ENCODE results near the gene FLT1.

Gene FLT1

DNA sequence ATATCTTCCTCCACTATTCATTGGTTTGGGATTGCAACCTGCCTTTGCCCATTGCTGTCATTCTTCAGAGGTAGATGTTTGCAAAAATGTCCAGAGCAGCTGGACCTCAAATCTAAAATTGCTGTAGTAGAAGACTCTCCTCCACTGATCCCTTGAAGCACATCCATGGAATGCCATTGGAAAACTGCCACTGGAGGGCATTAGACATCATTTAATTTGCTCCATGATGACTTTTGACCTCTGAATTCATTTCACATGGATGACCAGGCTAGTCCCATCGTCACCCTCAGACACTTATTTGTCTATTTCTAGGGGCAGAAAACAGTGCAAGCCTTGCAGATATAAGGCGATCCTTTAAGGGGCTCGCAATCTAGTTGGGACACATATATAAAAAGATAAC lies 33.9 kb upstream of the FLT1 start:
- DNase-seq (ENCODE audit: low spot score) (peak; percentile 21), FAIRE-seq (no peak)

DNA sequence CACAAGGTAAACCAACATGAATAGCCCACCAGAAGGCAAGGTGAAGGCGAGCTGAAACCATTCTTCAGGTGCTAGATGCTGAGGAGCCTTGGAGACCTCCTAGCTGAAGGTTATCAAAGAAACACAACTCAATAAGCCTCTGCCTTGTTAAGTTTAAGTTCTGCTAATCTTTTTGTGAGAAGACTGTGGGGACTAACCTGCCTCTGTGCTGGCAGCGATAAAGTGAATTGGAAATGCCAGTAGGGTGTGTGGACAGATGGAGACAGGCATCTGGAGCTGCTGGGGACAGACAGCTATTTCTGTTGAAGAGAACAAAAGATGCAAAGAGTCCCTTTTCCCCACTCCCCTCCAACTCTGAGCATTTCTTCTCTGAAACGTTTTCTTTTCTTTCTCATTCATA lies 33.5 kb upstream of the FLT1 start:
- no peak for FAIRE-seq
- no peak for DNase-seq (ENCODE audit: low spot score)

DNA sequence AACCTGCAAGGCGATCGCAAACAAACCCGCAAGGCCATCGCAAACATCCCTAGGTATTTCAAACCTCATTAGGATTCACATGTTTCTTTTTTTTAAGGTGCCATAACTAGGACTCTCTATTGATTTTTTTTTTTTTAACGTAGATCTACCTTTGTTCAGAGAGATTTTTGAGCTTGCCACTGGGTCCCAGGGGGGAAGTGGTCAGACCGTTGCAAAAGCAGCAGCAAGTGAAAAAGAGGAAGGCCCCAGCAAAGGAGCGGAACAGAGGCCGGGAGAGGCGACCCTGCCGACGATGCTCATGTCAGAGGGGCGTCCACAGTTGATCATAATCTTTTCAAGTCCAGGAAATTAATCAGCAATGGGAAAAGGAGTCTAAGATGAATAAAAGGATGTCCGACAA lies 32.7 kb upstream of the FLT1 start:
- no peak for FAIRE-seq
- no peak for DNase-seq (ENCODE audit: low spot score)

DNA sequence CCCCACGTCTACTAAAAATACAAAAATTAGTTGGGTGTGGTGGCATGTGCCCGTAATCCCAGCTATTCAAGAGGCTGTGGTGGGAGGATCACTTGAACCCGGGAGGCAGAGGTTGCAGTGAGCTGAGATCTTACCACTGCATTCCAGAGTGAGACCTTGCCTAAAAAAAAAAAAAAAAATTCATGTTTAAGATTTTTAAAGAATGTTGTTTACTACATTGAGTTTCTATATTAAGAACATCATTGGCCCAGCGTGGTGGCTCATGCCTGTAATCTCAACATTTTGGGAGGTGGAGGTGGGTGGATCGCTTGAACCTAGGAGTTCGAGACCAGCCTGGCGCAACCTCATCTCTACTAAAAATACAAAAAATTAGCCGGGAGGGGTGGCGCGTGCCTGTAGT lies 31.9 kb upstream of the FLT1 start:
- DNase-seq (ENCODE audit: low spot score) (no peak), FAIRE-seq (no peak)

DNA sequence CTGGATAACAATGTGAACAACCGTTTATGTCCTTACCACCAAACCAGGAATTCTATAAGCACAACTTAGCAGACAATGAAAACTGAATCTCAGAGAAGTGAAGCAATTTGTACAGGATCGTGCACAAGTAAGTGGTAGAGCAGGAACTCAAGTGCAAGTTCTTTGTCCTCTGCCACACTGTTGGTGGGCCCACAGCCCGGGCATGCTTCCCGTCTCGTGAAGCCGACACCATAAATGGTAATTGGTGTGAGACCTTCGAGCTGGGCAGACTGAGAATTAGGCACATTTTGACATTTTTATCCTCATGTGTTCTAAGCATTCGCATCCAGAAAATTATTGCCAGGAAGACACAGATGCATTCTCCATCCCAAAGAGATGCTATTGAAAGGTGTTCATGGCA lies 27.9 kb upstream of the FLT1 start:
- no peak for FAIRE-seq
- DNase-seq (ENCODE audit: low spot score), result no peak

DNA sequence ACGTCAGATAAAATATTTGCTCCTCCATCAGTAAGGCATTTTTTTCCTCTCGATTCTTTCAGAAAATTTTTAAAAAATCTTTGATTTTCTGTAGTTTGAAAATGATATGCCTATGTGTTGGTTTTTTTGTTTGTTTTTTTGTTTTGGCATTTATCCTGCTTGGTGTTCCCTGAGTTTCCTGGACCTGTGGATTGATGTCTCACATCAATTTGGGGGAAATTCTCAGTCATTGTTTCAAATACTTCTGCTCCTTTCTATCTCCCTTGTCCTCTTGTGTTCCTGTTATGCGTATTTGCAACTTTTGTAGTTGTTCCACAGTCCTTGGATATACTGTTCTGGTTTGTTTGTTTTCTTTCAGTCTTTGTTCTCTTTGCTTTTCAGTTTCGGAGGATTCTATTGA lies 18.8 kb upstream of the FLT1 start:
- DNase-seq (ENCODE audit: low spot score) (no peak), FAIRE-seq (no peak)

DNA sequence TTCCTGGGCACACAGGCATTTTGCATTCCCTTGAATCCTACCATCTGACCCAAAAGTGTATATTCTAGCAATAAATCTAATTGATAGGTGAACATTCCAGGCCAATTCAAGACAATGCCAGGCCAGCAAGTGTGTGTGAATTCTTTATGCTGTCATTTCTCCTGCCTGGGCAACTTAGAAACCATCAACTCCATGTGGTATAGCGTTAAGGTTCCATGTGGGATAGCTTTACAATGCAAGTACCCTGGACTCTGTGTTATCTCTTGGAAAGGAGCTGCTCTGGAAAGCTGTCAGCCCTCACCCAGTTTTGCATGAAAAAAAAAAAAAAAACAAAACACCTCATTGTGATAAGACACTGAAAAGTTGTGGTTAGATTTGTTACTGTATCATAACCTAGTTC lies 15.6 kb upstream of the FLT1 start:
- DNase-seq (ENCODE audit: low spot score), result no peak
- FAIRE-seq, result no peak

DNA sequence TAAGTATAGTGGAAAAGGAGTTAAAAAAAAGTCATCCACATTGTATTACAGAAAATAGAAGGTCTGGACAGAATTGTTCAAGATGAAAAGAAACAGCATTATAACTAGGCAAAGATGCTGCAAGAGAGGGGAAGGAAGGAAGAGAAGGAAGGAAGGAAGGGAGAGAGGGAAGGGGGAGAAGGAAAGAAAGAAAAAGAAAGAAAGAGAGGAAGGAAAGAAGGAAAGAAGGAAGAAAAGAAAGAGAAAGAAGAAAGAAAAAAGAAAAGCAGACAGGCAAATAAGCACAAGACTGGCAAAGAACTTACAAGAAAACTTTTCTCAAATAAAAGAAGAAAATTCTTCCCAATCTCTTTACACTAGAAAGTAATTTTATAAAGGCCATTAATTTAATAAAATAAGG lies 15.1 kb upstream of the FLT1 start:
- no peak for FAIRE-seq
- no peak for DNase-seq (ENCODE audit: low spot score)

DNA sequence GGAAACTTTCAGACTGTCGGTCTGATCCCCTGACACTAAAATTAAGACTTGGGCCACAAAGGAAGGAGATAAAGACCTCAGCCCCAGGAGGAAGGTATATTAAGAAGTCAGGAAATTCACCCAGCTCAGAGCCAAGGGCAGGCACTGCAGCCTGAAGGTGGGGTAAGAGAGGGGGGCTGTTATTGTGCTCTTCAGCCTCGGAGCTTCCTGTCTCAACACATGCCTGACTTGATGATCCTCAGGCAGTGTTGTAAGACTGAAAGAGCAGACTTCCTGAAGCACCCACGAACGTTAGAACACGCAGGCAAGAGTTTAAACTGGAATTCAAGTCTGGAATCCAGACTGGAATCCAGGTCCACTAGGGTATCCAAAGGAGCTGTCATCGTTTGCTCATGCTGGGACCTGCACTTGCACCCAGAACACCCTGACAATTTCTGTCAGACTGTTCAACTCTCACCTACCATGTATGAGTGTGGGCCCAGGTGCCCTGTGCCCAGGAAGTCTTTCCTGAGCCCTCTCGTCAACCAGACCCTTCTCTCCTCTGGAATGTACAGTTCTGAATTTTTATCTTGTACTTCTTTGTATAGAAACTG lies 10.7 kb upstream of the FLT1 start:
- DNase-seq (ENCODE audit: low spot score) (no peak), FAIRE-seq (no peak)

DNA sequence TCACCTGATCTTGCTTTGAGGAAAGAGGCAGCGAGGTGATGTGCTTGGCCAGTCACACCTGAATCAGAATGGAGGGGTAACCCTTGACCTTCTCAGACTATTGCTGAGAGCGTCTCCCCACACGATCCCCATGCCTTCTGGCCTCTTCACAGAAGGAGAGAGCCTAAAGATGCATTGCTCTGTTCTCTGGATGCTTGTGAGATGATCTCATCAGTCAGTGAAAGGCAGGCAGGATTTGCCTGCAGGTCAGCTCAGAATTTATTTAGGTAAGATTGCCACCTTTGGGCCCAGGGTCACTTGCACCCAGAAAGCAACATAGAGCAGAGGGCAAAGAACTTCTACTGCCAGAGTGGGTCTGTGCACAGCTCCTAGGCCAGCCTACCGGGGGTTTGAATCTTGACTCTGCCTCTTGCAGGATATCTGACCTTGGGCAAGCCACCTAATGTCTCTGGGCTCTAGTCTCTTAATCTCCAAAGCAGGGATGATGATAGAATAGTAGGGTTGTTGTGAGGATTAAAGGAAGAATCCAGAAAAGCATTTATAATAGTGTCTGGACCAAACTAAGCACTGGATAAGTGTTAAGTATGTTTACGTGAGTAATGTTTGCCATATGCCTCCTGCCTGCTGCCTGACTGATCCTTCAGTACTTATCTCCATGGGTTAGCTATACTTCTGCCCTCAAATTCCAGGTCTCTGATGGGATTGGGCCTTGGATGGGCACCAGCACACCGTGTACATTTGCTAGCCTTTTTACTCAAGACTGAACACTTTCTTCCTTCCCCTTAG lies 8.4 kb upstream of the FLT1 start:
- no peak for DNase-seq (ENCODE audit: low spot score)
- FAIRE-seq, result no peak

DNA sequence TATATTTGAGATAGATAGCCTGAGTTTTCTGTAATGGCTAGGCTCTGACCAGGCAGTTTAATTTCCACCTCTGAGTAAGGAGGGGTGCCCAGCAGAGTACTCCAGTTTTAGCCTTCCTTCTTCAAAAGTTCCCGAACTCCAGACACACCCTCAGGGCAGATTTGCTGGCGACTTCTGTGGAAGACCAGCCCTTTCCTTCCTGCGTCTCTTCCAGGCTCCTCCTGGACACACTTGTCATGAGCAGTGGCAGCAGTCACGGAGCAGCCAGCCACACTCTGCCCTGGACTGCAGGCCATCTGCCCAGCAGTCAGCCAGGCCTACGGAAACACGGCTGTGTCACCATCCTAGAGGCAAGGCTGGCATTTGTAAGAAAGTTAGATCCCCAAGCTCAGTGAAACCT lies 6.6 kb upstream of the FLT1 start:
- no peak for FAIRE-seq
- no peak for DNase-seq (ENCODE audit: low spot score)

DNA sequence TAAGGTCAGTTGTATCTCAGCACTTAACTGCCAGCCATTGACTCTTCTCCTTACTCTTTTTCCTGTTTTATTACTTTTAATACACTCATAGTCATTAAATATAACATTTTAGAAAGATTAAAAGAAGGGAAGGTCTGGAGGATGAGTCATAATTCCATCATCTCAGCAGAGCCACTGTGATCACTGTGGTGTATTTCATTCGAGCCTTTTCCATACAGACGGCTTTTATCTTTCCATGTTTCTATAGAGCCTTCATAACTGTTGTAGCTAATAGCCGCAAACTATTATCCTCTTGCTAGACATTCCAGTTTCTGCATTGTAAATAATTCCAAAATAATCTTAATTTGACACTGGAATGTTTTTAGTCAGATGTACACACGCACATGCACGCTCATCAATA lies 4.7 kb upstream of the FLT1 start:
- FAIRE-seq (no peak), DNase-seq (ENCODE audit: low spot score) (peak; percentile 19)

DNA sequence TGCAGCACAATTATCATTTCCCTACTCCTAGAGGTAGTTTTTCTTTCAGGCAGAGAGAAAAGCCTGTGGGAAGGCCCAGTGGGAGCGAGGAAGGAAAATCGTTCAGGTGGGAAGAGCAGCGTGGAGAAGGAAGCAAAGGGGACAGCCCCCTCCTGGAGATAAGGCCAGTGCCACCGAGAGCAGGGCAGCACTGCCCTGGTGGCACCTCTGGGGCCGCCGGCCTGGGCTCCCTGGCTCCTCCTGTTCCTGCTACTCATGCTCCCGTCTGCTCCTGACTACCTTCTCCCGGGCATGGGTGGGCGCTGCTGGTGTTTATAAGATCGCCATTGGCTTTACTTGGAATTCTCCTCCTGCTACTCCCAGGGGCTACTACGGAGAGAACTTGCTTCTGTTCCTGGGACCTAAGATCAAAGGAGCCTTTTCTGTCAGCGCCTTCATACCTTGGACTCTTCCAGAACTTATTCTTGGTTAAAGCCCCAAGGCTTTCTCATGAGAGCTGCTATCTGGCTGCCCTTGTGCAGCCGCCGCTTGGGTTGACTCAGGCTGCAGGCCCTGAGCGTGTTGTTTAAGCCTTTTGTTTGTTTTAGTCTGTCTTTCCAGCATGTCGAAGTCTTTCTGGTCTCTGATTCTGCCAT lies 3.7 kb upstream of the FLT1 start:
- DNase-seq (ENCODE audit: low spot score), result no peak

DNA sequence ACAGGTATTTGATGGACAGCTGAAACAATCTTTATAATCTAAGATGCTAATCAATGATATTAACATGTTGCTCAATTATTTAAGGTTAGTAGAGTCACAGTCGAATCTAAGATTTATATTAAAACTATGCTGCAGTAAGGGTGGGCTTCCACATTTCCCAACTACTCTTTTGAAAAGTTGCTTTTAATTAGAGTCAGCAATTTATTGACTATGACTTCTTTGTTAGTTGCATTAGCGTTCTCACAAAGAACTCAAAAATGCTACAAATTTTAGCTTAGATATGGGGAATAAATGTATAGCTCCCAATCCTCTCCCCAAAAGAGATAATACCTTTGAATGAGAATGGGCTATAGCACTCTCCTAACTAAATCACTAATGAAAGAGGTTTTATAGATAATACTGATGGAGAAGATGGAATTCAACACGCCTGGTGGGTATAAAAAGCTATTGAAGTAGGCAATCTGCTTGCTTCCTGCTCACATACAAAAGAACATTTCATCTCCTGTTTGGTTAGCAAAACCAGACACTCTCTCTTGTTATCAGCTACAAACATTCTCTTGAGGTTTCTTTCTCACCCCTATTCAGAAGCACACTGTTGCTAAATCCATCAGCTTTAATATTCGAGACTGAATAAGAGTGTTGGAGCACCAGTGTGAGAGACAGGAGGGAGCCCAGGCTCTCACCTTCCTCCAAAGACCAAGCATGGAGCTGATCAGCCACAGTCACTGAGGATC lies 2.4 kb upstream of the FLT1 start:
- no peak for DNase-seq (ENCODE audit: low spot score)
- FAIRE-seq, result no peak

More for the DNA sequence above, 3.7 kb upstream of the FLT1 start:
- FAIRE-seq, result no peak

DNA sequence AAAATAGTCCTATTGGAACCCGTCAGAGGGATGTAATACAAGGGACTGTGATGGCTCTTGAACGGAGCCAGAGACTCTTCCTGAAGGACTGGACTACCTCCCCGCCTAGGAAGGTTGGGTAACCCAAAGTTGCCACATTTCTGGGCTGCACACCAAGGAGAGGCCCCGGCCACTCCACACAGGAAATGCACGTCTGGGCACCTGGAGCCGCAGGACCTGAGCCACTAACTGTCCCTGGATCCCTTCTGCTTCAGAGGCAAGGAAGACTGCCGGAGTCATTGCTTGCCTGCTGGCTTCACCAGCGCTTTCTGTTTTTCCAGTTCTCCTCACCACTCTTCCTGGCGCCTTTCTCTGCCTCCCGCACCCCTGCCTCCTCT lies 1.2 kb upstream of the FLT1 start:
- DNase-seq (ENCODE audit: low spot score) (no peak), FAIRE-seq (no peak)

DNA sequence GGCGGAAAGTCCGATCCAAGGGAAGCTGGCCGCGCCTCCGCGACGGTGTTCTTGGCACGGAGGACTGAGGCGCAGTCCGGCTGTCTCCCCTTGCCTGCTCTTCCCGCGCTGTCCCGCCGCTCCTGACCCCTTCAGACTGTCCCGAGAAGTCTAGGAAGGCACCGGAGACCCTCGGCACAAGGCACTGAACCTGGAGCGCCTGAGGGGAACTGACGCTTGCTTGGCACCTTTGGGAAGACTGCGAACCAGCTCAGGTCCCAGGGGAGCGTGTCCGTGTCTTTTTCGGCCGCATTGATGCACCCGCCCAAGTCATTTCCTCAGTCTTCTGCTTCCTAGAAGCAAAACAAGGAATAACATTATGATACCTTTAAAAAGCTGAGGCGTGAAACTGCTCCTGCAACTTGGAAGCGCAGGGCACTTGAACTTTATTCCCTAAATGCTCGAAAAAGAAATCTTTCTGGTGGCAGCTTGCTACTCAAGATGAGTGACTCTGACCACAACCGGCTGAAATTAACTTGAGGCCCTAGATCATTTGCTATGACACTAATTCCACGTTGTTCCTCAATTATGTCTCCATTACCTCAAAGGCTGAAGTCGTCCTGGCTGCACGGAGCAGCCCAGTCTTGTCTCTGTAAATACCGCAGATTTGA lies 735 bp upstream of the FLT1 start:
- FAIRE-seq, result no peak

DNA sequence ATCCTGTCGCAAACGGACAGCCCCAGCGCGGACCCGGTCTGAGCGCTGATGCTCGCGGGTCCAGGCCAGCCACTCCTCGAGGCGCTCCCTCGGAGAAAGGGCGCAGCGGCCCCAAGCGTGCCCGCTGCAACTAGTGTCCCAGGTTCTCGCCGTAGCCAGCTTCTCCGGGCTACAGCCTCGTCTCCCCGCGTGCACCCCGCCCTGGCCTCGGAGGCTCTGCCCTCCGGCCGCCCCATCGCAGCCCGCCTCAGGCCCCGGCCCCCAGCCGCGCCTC lies 487 bp downstream of the FLT1 start:
- no peak for FAIRE-seq

More for the DNA sequence above, 735 bp upstream of the FLT1 start:
- DNase-seq (ENCODE audit: low spot score), result no peak

DNA sequence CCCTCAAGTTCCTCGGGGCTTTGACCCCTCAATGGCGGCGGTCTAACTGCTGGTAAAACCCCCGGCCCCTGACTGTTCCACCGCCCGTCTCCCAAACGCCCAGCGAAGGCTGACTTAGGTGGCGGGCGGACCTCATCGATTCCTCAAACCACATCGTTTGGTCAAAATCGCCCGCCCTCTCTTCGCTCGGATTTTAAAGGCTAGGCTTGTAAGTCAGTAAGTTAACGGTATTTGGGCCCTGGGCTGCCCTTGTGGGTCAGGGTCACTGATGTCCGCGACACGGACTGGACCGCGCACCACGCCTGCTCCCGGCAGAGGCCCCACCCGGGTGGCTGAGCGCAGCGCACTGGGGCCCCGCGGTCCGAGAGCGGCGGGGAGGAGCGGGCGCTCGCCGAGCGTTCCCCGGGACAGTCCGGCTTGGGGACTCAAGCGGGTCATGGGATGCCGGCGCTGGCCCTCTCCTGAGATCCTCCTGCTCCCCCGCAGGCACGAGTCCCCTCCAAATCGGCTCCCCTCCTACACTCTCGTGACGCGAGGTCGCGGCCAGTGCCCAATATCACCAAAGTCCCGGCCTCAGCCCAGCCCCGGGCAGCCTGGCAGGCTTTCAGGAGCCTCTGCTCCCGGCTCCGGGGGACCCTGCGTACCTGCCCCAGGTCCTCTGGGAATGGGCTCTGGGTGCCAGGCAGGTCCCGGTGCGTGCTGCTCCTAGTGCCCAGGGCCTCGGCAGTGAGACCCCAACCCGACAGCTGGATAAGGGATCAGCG lies 1.0 kb downstream of the FLT1 start:
- no peak for FAIRE-seq
- DNase-seq (ENCODE audit: low spot score), result no peak

More for the DNA sequence above, 487 bp downstream of the FLT1 start:
- no peak for DNase-seq (ENCODE audit: low spot score)

DNA sequence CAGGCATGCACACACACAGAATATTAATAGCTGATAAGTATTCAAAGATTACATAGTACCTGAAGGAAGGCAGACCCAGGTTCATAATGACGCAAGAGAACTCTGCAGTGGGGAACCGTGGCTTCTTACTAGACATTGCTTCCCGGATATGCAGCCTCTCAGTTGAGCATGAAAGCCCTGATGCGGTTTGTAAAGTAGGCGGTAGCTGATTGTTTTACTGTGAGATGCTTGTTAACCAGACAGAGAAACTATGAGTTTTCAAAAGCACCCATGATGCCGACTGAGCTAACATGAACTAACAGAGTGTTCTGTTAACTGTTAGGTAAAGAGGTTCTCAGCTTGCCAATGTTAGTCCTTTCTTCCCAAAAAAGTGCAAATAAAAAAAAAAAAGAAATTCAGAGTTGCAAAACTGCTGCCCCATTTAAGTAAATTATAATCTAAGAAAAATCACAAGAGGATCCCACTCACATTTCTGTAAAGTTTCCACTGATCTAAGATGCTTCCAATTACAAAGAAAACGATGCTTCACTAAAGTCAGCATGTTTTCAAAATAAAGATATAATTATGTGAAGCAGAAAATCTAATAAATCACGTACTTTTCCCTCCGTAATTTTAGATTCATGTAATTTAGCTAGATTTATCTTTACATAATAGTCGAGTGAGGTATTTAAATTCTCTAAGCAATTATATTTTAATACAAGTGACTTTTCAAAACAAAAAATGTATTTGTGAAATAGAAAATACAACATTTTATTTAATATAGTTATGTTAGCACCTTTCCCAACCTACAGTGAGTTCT lies 2.2 kb downstream of the FLT1 start:
- DNase-seq (ENCODE audit: low spot score) (no peak), FAIRE-seq (no peak)

DNA sequence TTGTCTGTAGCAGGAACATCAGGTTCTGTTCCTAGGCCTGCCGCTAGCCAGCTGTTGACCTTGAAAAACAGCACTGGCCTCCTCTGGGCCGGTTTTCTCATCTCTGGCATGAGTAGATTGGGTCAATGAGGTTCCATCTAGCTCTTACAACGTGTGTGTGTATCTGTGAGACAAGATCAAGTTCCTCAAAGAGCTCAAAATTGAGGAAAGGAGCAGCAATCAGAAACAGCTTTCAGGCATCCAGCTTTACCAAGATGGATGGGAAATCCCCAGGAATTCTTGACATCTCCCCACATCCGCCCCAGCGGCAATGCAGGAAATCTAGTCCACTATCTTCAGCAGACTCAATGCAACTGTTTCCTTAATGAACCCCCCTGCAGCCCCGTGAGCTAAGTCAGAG lies 4.9 kb downstream of the FLT1 start:
- no peak for FAIRE-seq
- DNase-seq (ENCODE audit: low spot score), result no peak

All from RCC 7860 (cell line).